Measurements from ENCODE around the gene FKBP10. TPM values are rescaled to one million over a fixed set of nuclear protein-coding genes. Genes with fewer than 3 reads are reported as not detected.

FKBP10 gene
- total RNA-seq, 1 donor from 2014 or later: 401 TPM

DNA sequence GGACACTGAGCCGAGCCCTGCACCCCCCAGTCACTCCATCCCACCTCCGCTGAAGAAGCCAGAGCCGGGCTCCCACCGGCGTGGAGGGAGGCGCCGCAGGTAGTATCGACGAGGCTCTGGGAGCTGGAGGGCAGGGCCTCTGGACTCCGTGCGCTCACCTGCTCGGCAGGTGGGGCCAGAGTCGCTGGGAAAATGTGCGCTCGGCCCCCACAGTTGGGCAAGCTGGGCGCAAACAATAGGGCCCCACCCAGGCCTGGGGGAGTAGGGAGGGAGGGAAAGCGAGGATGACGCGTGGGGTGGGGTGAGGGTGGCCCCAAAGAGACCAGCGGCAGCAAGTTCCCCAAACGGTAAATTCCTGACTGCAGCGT lies 27.0 kb upstream of the FKBP10 start:
- H3K4me3 Mint-ChIP-seq: peak overlapping the region; percentile 82
- DNase-seq (ENCODE audit: low spot score in 2 of 2, unreplicated experiment in 2 of 2): no peak
- peak overlapping the region; percentile 95 for H3K27ac Mint-ChIP-seq
- TF ChIP-seq, protein P1, sequence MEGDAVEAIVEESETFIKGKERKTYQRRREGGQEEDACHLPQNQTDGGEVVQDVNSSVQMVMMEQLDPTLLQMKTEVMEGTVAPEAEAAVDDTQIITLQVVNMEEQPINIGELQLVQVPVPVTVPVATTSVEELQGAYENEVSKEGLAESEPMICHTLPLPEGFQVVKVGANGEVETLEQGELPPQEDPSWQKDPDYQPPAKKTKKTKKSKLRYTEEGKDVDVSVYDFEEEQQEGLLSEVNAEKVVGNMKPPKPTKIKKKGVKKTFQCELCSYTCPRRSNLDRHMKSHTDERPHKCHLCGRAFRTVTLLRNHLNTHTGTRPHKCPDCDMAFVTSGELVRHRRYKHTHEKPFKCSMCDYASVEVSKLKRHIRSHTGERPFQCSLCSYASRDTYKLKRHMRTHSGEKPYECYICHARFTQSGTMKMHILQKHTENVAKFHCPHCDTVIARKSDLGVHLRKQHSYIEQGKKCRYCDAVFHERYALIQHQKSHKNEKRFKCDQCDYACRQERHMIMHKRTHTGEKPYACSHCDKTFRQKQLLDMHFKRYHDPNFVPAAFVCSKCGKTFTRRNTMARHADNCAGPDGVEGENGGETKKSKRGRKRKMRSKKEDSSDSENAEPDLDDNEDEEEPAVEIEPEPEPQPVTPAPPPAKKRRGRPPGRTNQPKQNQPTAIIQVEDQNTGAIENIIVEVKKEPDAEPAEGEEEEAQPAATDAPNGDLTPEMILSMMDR (IDR thresholded peaks at IDR 0.05; ENCODE audit: unreplicated experiment): no peak
- H3K4me1 Mint-ChIP-seq: peaks cover 38% of the 10 kb centered on the region
- H3K9me3 Mint-ChIP-seq: no peaks in the 10 kb centered on the region
- H3K27me3 Mint-ChIP-seq (ENCODE audit: low read depth): no peaks in the 10 kb centered on the region
- H3K36me3 Mint-ChIP-seq: peaks cover 4% of the 10 kb centered on the region

DNA sequence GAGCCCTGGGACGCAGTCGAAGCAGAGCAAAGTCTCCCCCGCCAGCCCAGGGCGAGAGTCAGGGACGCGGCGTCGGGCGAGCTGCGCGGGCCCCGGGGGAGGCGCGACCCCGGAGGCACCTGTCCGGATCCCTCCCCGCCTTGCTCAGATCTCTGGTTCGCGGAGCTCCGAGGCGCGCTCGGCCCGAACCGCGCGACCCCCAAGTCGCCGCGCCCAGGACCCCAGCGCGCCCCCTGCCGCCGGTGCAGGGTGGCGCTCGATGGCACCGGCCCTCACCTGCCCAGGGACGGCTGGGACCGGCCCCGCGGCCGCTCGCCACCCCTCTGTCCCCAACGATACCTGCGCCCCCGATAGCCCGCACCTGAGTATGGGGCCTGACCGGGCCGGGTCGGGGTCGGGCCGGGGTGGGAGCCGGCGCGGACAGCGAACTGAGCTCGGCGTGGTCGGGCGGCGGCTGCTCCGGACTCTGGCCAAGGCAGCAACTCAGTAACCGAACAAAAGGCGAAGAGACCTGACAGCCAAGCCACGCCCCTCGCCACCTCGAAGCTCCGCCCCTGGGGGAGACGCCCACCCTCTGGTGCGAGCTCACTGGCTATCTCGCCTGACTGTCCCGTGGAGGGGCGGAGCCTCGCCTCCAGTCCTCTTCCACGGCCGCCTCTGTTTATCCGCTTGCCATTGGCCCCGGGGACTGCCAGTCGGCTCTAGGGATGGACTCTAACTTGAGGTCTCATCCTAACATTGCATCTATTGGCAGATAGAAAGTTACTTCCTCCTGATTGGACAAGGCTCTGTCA lies 26.4 kb upstream of the FKBP10 start, which contains the start of gene JUP:
Gene JUP, minus strand, starts transcription at position 485 of the 794 bp plus-strand sequence. CDS start 14,857 bp downstream, outside the sequence.
- no peaks in the 10 kb centered on the region for H3K9me3 Mint-ChIP-seq
- peak within 1 kb of the TSS; percentile 82 for H3K4me3 Mint-ChIP-seq
- H3K27ac Mint-ChIP-seq: peak within 1 kb of the TSS; percentile 95

DNA sequence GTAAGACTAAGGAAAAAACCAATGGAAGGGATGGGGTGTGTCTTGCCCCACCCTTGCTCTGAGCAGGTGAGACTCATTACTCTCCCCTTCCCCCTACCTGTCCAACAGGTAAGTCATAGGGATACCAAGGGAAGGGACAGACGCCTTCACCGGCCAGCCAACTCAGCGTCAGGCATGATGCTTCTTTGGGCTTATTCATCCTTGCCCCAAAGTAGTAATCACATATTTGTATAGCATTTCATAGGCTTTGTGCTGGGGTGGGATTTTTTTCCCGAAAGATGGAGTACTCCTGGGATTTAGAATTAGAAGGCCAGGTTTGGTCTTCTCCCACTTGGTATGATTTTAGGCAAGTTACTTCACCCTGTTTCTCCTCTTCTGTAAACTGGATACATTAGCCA lies 25.8 kb upstream of the FKBP10 start:
- H3K9me3 Mint-ChIP-seq: no peaks in the 10 kb centered on the region
- H3K27me3 Mint-ChIP-seq (ENCODE audit: low read depth): no peaks in the 10 kb centered on the region
- TF ChIP-seq, protein P1 (IDR thresholded peaks at IDR 0.05; ENCODE audit: unreplicated experiment): no peak

More for the DNA sequence above, 26.4 kb upstream of the FKBP10 start, which contains the start of gene JUP:
- DNase-seq (ENCODE audit: low spot score in 2 of 2, unreplicated experiment in 2 of 2): peak; percentile 99 to 100
- TF ChIP-seq, protein P1 (IDR thresholded peaks at IDR 0.05; ENCODE audit: unreplicated experiment): peak; percentile 77
- Mint-ChIP-seq H3K36me3 (peaks cover 3% of the 10 kb centered on the region), H3K4me1 (peaks cover 35% of the 10 kb centered on the region), H3K27me3 (ENCODE audit: low read depth) (no peaks in the 10 kb centered on the region)

DNA sequence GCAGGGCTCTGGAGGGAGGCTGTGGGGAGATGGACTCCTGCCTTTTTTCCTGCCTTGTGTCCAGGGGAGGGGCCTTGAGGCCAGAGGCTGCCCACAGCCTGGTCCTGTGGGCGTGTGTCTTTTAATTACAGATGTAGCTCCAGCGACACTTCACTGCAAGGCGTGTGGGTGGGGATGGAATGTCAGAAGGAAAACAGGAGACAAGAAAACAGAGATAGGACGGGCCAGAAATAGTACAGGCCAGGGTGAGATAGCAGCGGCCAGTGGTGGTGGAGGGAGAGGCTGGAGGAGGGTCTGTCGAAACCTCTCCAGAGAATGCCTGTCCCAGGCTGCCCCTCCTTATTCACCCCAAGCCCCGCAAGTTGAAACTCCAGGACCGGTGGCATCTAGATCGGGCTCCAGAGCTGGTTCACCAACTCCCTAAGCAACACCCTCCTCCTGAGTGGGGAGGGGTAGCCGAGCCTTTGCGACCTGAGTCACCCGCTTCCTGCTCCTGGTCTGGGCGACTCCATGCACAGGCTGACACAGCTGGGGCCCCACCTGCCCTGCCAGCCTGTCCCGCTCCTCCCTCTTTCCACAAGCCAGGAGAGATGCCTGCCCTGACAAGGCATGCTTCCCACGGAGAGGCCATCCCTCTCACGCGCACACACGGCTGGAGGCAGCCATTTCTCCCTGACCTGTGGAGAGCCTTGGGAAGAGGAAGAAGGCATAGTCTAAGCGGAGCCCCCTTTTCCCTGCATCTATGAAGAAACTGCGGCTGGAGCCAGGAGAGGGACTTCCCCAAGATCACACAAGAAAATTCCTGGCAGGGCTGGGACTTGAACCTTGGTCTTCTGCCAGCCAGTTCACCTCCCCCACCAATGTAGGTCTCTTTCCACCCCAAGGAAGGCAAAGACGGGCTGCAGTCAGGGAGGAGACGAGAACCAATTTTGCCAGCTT lies 19.7 kb upstream of the FKBP10 start:
- Mint-ChIP-seq H3K9me3 (no peaks in the 10 kb centered on the region), H3K4me1 (peaks cover 26% of the 10 kb centered on the region), H3K27ac (peak overlapping the region; percentile 92), H3K36me3 (no peaks in the 10 kb centered on the region), H3K4me3 (peak overlapping the region; percentile 39), H3K27me3 (ENCODE audit: low read depth) (no peaks in the 10 kb centered on the region)
- TF ChIP-seq, protein P1 (IDR thresholded peaks at IDR 0.05; ENCODE audit: unreplicated experiment): no peak
- DNase-seq (ENCODE audit: low spot score in 2 of 2, unreplicated experiment in 2 of 2): no peak

More for the DNA sequence above, 25.8 kb upstream of the FKBP10 start:
- Mint-ChIP-seq H3K4me1 (peaks cover 32% of the 10 kb centered on the region), H3K4me3 (peak overlapping the region; percentile 82), H3K27ac (peak overlapping the region; percentile 88), H3K36me3 (no peaks in the 10 kb centered on the region)
- DNase-seq (ENCODE audit: low spot score in 2 of 2, unreplicated experiment in 2 of 2): no peak

DNA sequence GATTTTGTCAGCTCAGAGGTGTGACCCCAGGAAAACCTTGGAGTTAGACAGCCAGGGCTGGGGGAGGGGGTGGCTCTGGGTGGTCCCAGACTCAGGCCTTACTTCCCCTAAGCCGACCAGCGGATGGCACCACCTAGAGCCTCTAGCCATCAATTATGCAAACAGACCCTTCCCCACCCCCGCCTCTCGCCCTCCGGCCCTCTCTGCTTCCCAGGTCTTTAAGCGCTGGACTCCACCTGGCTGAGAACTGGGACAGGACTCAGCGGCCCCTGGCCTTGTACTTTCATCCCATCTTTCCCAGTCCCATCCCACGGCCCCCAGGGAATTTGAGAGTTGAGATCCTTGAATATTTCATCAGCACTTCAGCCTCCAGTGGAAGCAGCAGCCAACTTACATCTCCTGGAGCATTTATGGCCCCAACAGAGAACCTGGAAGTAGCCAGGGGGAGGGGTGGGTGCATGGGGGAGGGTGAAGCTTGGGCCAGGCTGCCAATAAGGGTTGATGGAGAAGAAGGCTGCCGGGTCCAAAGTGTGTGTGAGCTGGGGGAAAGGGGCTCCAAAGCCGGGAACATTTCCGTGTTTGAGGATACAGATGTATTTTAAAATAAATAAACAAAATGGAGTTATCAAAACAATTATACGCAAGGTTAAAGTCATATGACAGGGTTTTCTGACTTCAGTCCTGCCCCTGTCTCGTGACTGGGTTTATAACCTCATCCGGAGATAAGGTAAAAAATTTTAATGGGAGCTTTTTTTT lies 18.8 kb upstream of the FKBP10 start:
- peaks cover 26% of the 10 kb centered on the region for H3K4me1 Mint-ChIP-seq
- TF ChIP-seq, protein P1 (IDR thresholded peaks at IDR 0.05; ENCODE audit: unreplicated experiment): no peak
- no peaks in the 10 kb centered on the region for H3K27me3 Mint-ChIP-seq (ENCODE audit: low read depth)
- H3K9me3 Mint-ChIP-seq: no peaks in the 10 kb centered on the region
- DNase-seq (ENCODE audit: low spot score in 2 of 2, unreplicated experiment in 2 of 2): no peak
- H3K36me3 Mint-ChIP-seq: no peaks in the 10 kb centered on the region
- H3K4me3 Mint-ChIP-seq: no peak overlapping the region
- peak overlapping the region; percentile 92 for H3K27ac Mint-ChIP-seq
